ENCODE data around the gene RPS6KC1. TPM values are rescaled to one million over a fixed set of nuclear protein-coding genes. Genes with fewer than 3 reads are reported as not detected.
A peak's percentile ranks its signal among the peaks of the same experiment; 100 is the strongest.
"Not testable (repeated sequence)": the region's sequence is repeated elsewhere in the genome, so short reads cannot be mapped to it uniquely, and the experiment has no call there.

RPS6KC1 gene
- polyA plus RNA-seq, 5 donors = 18.4 to 27.8 (median 24.5) TPM

DNA sequence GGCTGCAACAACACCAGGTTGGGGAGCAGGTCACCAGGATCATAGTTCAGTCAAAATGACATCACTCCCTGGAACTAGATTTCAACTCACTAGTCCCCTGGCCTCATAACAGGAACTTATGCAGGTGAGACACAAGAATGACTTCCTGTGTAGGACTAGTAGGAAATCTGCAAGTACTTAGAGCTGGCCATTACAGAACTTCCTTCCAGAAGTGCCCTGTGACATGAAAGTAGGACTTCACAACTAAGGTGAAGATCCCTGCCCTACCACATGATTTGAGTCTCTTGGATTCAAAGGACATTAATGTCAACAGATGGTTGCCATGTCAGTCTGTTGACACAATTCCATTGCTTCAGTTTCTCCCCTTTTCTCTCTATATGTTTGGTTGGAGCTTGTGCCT, 223.1 kb downstream of the RPS6KC1 start:
- DNase-seq = peak in 1 of 2 donors; percentile 6

DNA sequence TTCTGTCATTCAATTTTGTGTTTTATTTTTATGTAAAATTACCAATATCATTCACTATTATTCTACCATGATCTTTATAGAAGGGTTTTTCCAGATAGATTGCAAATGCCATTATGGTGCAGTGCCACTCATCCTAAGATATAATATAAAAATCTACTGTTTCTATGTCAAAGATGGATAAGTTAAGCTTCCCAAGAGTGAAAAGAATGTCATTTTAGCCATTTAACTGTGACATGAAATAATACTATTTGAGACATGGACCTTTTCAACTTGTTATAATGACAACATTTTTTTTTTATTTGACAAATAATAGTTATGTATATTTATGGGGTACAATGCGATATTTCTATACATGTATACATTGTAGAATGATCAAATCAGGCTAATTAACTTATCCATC, 224.3 kb downstream of the RPS6KC1 start:
- no peak for DNase-seq

DNA sequence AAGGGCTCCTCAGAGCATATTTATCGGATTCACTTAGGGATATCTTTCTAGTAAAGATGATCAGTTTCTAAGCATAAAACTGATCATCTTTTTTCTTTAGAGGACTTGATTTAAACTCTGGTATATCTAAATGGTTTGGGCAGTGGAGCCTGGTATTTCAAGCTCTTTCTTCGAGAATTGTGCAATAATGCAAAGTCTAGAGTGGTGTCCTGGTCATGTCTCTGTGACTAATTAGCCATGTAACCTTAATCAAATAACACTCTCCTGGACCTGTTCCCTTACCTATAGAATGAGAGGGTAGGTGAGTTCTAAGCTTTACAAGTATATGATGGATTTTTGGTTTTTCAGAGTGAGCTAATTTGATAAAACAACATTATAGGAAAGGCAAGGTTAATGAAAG, 225.2 kb downstream of the RPS6KC1 start:
- DNase-seq = no peak

DNA sequence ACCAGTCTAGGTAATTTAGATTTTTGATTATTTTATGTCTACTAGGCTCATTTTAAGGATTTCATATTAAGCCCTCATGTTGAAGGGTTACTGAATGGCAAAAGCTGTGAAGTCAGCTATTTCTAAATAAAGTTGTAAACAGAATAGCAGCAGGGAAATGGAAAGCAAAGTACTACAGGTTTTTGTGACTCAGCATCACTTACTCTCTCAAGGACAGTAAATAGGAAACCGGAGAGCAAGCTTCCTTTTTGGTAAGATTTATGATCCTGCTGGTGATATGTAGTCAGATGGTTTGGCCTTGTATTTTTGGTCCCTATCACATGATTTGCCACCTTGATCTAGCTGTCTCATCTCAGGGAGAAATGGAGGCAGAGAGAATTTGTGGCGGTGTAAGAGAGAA, 226.0 kb downstream of the RPS6KC1 start:
- no peak for DNase-seq

DNA sequence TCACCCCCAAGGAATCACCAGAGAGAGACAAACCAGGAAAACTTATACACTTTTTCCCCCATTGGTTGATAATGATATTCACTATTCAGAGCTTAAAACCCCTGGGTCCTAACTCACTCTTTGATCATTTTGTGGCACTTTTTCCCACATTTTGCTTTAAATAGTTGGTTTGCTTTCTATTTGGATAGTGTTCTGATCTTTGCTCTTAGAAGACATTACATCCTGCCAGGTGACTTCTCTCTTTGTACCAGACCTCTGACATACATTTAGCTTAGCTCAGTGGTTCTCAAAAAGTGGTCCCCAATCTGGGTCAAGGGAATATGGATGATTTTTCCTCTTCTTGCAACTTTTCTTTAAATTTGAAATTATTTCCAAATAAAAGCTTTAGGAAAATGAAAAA, 228.4 kb downstream of the RPS6KC1 start:
- no peak for DNase-seq

DNA sequence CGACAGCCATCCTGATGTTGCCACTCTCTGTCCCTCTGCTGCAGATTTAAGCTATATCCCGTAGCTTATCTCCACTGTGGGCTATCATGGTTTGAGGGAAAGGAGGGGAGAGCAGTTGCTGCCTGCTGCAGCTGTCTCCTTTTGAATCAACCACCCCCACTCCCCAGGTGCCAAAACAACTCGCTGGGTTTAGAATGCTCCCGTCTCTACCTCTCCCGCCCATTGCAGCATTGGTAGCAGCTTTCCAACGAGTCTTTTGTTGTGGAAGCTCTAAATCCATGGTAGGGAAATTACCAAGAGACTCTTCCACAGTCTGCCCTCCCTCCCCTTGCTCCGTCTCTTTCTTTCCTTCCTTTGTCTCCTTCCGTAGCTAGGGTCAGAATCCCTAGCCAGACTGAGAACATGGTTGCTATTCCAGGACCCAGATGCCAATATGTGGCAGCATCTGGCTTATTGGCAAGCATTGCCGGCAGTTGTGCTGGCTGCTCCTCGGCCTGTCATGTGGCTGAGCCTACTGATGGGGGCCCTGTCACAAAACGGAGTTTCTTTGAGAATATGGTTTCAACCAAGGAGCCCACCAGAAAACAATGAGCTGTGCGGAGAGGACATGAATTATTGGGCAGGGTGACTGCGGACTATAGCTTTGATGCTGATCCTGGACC, 230.7 kb downstream of the RPS6KC1 start:
- DNase-seq = no peak

DNA sequence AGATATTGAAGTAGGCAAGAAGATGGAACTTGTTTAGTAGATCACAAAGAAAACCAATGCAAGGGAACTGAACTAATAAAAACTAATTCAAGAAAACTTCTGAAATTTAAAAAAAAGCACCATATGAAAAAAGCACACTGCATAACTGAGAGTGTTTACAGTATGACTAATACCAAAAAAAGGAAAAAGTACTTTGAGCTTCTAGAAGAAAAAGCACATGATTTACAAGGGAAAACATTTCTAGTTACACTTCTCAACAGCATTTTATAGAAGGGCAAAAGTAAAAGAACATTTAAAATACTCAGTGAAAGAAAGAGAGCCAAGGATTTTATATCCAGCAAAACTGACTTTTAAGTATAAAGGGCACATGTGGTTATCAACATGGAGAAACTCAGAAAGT, 233.6 kb downstream of the RPS6KC1 start:
- DNase-seq = no peak

DNA sequence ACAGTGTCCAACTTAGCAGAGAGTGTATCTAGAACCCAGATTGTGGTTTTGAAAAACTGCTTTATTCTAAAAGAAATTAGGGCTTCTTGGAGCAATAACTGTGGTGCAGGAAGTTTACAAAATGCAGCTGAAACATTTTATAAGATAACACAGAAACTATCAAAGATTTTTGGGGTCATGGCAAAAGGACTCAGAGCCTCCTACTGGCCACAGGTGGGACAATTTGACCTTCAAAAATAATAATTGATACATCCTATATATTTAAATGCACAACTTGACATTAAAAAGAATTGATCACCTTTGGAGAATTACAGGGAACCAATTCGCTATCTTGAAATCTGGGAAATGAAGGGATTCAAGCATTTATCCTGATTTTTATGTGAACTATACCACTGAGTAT, 235.2 kb downstream of the RPS6KC1 start:
- DNase-seq = no peak

DNA sequence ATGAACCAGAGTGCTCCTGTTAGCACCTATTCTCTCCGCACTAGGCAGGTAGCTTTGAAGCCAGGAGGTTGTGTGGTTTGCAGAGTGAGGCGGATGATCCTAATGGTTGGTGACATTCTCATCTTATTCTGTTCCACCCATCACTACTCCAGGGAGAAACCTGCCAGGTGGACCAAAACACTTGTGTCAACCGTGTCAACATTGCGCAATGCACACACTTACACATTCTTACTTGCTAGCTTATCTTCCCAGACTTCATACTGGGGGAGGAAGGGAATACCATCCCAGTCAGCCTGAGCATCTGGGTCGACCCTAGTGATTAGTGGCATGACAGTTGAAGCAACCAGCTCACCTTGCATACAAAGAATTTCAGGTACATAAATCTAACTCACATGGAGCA, 236.9 kb downstream of the RPS6KC1 start:
- DNase-seq = no peak

DNA sequence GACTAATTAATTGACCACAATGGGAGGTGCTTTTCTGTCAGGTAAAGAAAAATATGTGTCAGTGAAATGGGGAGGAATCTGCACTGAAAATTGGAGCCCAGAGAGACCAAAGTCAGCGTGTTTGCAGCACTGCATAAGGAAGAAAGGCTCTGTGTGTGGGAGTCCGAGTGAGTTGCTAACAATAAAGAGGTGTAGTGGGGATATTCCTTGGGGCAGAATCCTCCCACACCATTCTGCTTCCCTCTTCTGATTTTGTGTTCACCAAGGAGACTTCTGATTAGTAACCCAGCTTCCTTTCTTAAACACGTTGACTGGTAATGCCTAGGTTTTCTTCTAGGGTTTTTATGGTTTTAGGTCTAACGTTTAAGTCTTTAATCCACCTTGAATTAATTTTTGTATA, 240.5 kb downstream of the RPS6KC1 start:
- DNase-seq = no peak

DNA sequence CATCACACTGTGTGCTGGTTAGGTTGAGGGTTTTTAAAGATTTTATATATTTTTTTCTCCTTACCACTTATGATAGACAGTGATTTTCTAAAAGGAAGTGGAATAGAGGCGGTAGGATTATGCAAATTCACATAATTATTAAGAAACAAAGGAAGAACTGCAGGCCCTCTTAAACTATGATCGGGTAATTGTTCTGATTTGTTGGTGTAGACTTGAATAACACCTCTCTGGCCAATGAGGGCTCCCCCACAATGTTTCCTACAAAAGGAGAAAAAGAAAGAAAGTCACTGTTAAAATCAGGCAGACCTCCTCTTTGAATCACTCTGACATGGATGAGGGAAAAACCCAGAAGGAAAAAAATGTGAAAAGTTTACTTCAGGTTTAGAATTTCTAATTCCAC, 241.6 kb downstream of the RPS6KC1 start:
- no peak for DNase-seq

DNA sequence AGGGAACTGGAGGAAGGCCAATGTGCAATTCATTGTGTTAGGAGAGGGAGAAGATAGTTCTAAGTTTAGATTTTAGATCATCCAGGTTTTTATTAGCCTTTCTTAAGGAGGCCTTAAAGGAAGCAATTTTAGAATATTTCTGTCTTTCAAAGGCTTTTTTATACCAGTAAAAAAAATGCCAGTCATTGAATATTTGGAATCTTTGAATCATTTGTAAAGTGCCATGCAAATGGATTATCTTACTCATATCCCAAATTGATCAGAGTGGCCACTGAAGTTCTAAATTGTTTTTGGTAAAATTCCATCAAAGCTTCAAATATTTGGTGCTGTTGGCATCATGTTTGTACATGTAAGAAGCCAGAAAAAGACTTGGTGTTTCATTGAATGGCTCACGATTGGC, 244.8 kb downstream of the RPS6KC1 start:
- no peak for DNase-seq

DNA sequence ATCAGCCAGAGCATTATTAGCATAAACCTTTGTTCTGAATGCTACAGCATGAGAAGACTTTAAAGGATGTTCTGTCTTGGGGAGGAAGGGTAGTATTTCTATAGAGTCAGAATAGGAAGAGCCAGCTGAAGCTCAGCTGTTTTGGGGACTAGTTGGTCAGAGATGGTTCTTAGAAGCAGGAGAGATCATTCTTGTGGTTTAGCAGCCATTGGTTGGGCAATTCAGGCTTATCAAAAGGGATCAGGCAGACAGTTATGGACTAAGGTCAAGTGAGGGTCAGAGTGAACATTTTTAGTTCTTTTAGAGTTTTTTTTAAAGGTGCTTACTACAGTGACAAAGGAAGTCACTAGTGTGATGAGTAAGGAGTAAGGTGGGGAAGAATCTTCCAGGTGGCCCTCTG, 245.5 kb downstream of the RPS6KC1 start:
- no peak for DNase-seq

DNA sequence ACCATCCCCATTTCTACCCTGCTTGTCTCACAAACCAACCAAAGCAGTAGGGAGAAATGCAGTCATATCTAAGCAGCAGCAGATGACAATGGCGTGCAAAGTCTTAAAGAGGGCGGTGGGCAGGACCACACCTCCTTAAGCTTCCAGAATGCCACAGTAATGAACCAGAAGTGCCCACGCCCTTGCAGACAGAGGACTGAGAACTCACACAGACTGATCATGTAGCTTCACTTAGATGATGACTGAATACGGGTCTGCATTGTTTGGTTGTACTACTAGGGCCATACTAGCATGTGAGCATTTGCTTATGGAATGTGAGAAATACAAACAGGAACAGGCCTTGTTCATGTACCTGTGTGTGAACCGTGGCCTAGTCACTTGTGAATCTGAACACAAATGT, 246.0 kb downstream of the RPS6KC1 start:
- DNase-seq = no peak

DNA sequence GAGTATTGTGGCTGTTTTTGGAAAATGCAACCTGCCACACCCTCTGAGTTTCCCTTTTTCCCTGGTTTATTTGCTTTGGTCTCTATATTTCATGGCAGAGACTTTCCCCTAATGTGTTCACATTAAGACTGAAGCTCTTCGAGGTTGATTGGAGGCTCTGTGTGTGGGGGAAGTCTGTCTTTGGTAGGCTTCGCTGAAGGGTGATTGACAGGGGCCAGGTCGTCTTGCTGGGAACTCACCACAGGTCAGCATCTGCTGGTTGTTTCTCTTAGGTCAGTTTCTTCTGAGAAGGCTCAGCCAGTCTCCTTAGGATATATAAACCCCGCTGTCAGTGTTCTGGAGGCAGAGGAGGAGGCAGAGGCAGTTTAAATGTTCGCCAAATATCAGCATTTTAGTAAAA, 249.4 kb downstream of the RPS6KC1 start:
- DNase-seq = no peak

DNA sequence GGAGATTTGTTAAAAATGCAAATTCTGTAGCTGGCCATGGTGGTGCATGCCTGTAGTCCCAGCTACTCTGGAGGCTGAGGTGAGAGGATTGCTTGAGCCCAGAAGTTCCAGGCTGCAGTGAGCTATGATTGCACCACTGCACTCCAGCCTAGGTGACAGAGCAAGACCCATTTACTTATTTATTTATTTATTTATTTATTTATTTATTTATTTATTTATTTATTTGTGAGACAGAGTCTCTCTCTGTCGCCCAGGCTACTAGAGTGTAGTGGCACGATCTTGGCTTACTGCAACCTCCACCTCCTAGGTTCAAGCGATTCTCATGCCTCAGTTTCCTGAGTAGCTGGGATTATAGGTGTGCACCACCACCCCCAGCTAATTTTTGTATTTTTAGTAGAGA, 250.5 kb downstream of the RPS6KC1 start:
- DNase-seq = not testable (repeated sequence)

DNA sequence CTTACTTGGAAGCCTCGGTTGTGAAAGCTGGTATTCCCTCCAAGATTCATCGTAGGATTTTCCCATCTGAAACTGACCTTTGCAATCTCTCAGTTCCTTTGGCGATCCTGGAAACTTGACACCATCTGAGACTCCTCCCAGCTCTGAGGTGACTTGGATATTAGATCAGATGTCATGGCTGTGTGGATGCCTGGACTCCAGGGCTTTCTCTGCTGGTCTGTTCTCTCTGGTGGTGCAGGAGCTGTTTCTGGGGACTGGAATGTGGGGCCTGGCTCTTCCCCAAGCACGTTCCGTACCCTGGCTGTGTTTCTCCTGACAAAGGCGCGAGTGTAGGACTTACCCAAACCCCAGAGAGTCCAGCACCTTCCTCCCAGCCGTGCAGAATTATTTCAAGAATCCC, 252.2 kb downstream of the RPS6KC1 start:
- no peak for DNase-seq

DNA sequence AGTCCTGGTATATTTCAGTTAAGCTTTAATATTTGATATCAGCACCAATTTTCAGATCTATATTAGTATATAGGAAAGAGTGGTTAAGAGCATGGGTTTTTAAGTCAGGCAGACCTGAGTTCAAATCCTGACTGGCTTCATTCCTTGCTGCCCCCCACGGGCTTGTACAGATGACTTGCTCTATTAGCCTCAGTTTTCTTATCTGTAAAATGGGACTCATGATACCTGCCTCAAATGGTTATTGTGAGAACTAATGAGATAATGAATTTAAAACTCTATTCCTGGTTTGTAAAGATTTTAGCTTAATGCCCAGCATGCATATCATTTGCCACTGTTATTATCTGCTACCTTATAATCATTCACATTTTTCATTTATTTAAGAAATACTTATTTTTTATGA, 264.5 kb downstream of the RPS6KC1 start:
- DNase-seq = no peak

DNA sequence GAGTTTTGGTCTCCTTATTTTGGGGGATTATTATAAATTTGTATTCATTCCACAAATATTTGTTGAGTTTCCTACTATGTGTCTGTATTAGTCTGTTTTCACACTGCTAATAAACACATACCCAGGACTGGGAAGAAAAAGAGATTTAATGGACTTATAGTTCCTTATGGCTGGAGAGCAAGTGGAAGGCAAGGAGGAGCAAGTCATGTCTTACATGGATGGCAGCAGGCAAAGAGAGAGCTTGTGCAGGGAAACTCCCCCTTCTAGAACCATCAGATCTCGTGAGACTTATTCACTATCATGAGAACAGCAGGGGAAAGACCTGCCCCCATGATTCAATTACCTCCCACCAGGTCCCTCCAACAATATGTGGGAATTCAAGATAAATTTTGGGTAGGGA, 267.4 kb downstream of the RPS6KC1 start:
- not testable (repeated sequence) for DNase-seq

DNA sequence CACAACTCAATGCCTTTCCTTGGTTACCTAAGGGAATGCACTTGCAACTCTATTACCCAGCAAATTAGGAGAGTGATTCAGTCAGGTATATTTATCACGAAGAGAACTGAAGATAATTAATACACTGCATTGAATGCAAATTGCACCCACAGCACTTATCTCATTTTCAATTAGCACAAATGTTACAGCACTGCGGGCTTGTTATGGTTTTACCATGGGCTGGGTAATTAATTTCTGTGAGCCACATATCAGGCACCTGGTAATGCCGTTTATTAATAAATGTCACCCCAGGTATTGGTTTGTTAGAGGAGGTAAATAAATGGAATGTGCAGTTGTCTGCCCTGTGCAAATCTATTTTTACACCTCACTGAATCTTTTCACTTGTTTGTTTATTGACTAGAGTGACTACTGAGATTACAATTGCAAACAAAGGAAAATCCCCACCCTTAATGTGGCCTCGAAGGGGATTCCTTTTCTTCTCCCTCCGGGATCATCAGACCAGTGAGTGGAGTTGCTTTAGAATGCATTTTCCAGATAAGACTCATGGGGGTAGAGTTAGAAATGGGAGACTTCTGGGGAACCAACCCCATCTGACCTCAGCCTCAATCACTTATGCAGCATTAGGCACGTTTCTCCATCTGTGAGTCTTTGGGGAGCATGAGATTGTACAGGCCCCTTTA, 269.3 kb downstream of the RPS6KC1 start:
- no peak for DNase-seq
